22Rv1 (cell line): ENCODE results near the gene CAMK2B.

Experiments
- ZFX ChIP-seq: fragments of 450-650 bp; IDR thresholded peaks from 2 replicates; pipeline ENCODE4 v1.6.1; 2017; ENCODE audit warnings: antibody characterized with exemption, borderline replicate concordance
- TF ChIP-seq, protein P1 (sequence below): fragments of 450-650 bp; IDR thresholded peaks from 2 replicates; pipeline ENCODE4 v1.5.1; 2017; ENCODE audit warnings: mild to moderate bottlenecking

DNA sequence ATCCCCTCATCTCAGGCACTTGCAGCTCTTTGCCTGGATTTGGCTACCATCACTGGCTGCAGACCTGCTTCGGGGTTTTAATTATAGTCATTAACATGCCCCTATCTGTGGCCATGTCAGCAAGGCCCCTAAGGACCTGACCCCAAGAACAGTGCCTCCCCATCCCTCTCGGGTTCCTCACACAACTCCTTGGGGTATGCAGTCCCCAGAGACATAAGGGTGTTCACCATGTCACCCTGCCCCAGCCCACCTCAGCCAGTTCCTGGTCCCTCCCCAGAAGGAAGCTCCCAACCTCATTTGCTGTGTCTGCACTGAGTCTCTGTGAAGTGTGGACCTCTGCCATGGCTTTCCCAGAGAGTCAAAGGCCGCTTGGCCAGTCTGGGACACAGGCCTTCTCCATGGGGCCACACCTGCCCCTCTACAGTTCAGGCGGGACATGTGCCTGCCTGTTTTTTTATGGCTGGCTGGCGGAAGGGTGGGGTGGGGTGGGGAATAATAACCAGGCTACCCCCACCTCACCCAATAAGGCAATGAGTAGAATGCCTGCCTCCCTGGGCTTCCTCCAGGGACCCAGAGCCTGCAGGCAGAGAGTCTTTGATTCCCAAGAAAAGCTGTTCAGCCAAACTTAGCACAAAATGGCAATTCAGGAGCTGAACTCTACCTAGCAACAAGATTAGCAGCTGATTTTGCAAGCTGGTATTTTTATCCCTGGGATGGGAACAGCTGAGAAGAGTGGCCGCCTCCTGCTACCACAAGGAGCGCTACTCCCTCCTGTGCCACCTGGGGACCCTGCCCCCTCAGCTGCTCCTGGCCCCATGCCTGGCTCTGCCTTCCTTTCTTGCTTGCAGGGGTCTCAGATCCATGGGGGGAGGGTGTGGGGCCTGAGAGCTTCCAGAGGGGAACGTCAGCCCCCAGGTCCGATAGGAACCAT, 23.7 kb upstream of the CAMK2B start:
- TF ChIP-seq, protein P1, sequence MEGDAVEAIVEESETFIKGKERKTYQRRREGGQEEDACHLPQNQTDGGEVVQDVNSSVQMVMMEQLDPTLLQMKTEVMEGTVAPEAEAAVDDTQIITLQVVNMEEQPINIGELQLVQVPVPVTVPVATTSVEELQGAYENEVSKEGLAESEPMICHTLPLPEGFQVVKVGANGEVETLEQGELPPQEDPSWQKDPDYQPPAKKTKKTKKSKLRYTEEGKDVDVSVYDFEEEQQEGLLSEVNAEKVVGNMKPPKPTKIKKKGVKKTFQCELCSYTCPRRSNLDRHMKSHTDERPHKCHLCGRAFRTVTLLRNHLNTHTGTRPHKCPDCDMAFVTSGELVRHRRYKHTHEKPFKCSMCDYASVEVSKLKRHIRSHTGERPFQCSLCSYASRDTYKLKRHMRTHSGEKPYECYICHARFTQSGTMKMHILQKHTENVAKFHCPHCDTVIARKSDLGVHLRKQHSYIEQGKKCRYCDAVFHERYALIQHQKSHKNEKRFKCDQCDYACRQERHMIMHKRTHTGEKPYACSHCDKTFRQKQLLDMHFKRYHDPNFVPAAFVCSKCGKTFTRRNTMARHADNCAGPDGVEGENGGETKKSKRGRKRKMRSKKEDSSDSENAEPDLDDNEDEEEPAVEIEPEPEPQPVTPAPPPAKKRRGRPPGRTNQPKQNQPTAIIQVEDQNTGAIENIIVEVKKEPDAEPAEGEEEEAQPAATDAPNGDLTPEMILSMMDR = no peak
- TF ChIP-seq ZFX = no peak
